Right atrium auricular region (tissue), 2 donors: ENCODE data around the gene UNC5B. TPM values are rescaled to one million over a fixed set of nuclear protein-coding genes. Genes with fewer than 3 reads are reported as not detected.

Source experiments
- DNase-seq: peaks from one replicate; pipeline ENCODE4 v3.0.0-alpha.2; 2019; ENCODE audit warnings: low spot score
- H3K27ac ChIP-seq, 2 donors: fragments of 200-600 bp; sonication (generic); 1 replicate in 1 of 2; 2 replicates in 1 of 2; pipeline ENCODE4 v1.5.1; 2016 to 2019
- H3K27me3 ChIP-seq, 2 donors: fragments of 200-600 bp; sonication (generic); one replicate each; pipeline versions ENCODE4 v1.5.1 to v1.6.0; 2017 to 2019
- H3K36me3 ChIP-seq: fragments of 200-600 bp; sonication (generic); one replicate; pipeline ENCODE4 v1.5.1; 2016
- H3K4me1 ChIP-seq, 2 donors: fragments of 200-600 bp; sonication (generic); one replicate each; pipeline versions ENCODE4 v1.5.1 to v1.6.0; 2017 to 2019
- H3K4me3 ChIP-seq, 2 donors: fragments of 200-600 bp; sonication (generic); 1 replicate in 1 of 2; 2 replicates in 1 of 2; pipeline ENCODE4 v1.5.1; 2017 to 2019; ENCODE audit warnings: mild to moderate bottlenecking in 1 of 2, moderate library complexity in 1 of 2
- H3K9me3 ChIP-seq, 2 donors: fragments of 200-600 bp; sonication (generic); one replicate each; pipeline ENCODE4 v1.5.1; 2019
- CTCF ChIP-seq, 2 donors: fragments of 200-600 bp; sonication (generic); IDR thresholded peaks; one replicate each; pipeline ENCODE4 v1.5.1; 2019; ENCODE audit warnings: antibody characterized with exemption in 2 of 2
- total RNA-seq, 2 donors: library from RNA; depleted of rRNA; stranded (reverse); fragments of >200 nt; gene quantifications; one replicate each; pipeline ENCODE4 v1.1.0, GENCODE V29; 2016

Gene UNC5B
- total RNA-seq, 2 donors from 2014 or later: 10.9 to 29.2 TPM

GRCh38 chr10:71228875-71229675, 16.7 kb downstream of the UNC5B start:
- no peaks in the 10 kb centered on the region for H3K27me3 ChIP-seq
- peak overlapping the region; percentile 9 to 49 for H3K27ac ChIP-seq
- no peaks in the 10 kb centered on the region for H3K36me3 ChIP-seq
- H3K4me3 ChIP-seq: no peak overlapping the region
- H3K9me3 ChIP-seq: no peaks in the 10 kb centered on the region
- no peak for TF ChIP-seq CTCF (IDR thresholded peaks at IDR 0.05)
- H3K4me1 ChIP-seq: peaks cover 0 to 52% of the 10 kb centered on the region in 2 donors
- DNase-seq: no peak

- no peaks in the 10 kb centered on the region for H3K9me3 ChIP-seq
- DNase-seq: no peak
- TF ChIP-seq CTCF (IDR thresholded peaks at IDR 0.05): no peak
- H3K4me1 ChIP-seq: peaks cover 0 to 61% of the 10 kb centered on the region in 2 donors
- no peaks in the 10 kb centered on the region for H3K36me3 ChIP-seq
- H3K4me3 ChIP-seq: no peak overlapping the region
- H3K27ac ChIP-seq: peak overlapping the region; percentile 9 to 70
- no peaks in the 10 kb centered on the region for H3K27me3 ChIP-seq
Observed at GRCh38 chr10:71229726-71230655, 17.6 kb downstream of the UNC5B start.

- no peaks in the 10 kb centered on the region for H3K9me3 ChIP-seq
- DNase-seq: no peak
- peak overlapping the region in 1 of 2 donors; percentile 70 for H3K27ac ChIP-seq
- peaks cover 0 to 68% of the 10 kb centered on the region in 2 donors for H3K4me1 ChIP-seq
- TF ChIP-seq CTCF (IDR thresholded peaks at IDR 0.05): no peak
- H3K4me3 ChIP-seq: no peak overlapping the region
- no peaks in the 10 kb centered on the region for H3K36me3 ChIP-seq
- no peaks in the 10 kb centered on the region for H3K27me3 ChIP-seq
Observed at GRCh38 chr10:71230656-71231025, 18.3 kb downstream of the UNC5B start.

- Histone ChIP-seq H3K9me3 (no peaks in the 10 kb centered on the region), H3K4me1 (peaks cover 0 to 74% of the 10 kb centered on the region in 2 donors), H3K36me3 (no peaks in the 10 kb centered on the region), H3K27me3 (no peaks in the 10 kb centered on the region), H3K27ac (peak overlapping the region; percentile 70 to 78), H3K4me3 (no peak overlapping the region)
- DNase-seq: no peak
- no peak for TF ChIP-seq CTCF (IDR thresholded peaks at IDR 0.05)
Observed at GRCh38 chr10:71231206-71231605, 18.8 kb downstream of the UNC5B start.

GRCh38 chr10:71232089-71232998, 20.0 kb downstream of the UNC5B start:
- H3K4me3 ChIP-seq: no peak overlapping the region

More at GRCh38 chr10:71232089-71232998, 20.0 kb downstream of the UNC5B start:
- Histone ChIP-seq H3K4me1 (peaks cover 0 to 82% of the 10 kb centered on the region in 2 donors), H3K27ac (peak overlapping the region; percentile 70 to 78), H3K9me3 (no peaks in the 10 kb centered on the region), H3K27me3 (no peaks in the 10 kb centered on the region), H3K36me3 (no peaks in the 10 kb centered on the region)
- TF ChIP-seq CTCF (IDR thresholded peaks at IDR 0.05): no peak
- DNase-seq: peak; percentile 89
